IPS-18a (cell line): ENCODE measurements around the gene C12orf50.
"Not testable (repeated sequence)": the region's sequence is repeated elsewhere in the genome, so short reads cannot be mapped to it uniquely, and the experiment has no call there.

ENCODE experiments used
- H3K27ac ChIP-seq: one replicate; pipeline ENCODE4 v1.5.1; 2013; ENCODE audit warnings: low read length
- H3K27me3 ChIP-seq: one replicate; pipeline ENCODE4 v1.6.1; 2013; ENCODE audit warnings: mild to moderate bottlenecking, low read length; ENCODE audit not compliant: control insufficient read depth, insufficient read depth
- H3K36me3 ChIP-seq: one replicate; pipeline ENCODE4 v1.6.1; 2013; ENCODE audit warnings: low read depth, low read length; ENCODE audit not compliant: control insufficient read depth
- H3K4me1 ChIP-seq: one replicate; pipeline ENCODE4 v1.6.1; 2013; ENCODE audit warnings: low read depth, low read length; ENCODE audit not compliant: control insufficient read depth
- H3K4me3 ChIP-seq: one replicate; pipeline ENCODE4 v1.5.1; 2013; ENCODE audit warnings: low read length
- H3K9ac ChIP-seq: one replicate; pipeline ENCODE4 v1.6.1; 2013; ENCODE audit warnings: mild to moderate bottlenecking, low read length, moderate library complexity
- H3K9me3 ChIP-seq: one replicate; pipeline ENCODE4 v1.6.1; 2013; ENCODE audit warnings: low read depth, low read length; ENCODE audit not compliant: control insufficient read depth

C12orf50 gene

GRCh38 chr12:87985069-87985675 lies 44.0 kb downstream of the C12orf50 start:
- Histone ChIP-seq H3K4me1 (no peaks in the 10 kb centered on the region), H3K9ac (no peak overlapping the region), H3K36me3 (no peaks in the 10 kb centered on the region), H3K9me3 (no peaks in the 10 kb centered on the region), H3K27me3 (no peaks in the 10 kb centered on the region), H3K27ac (no peak overlapping the region), H3K4me3 (no peak overlapping the region)

DNA sequence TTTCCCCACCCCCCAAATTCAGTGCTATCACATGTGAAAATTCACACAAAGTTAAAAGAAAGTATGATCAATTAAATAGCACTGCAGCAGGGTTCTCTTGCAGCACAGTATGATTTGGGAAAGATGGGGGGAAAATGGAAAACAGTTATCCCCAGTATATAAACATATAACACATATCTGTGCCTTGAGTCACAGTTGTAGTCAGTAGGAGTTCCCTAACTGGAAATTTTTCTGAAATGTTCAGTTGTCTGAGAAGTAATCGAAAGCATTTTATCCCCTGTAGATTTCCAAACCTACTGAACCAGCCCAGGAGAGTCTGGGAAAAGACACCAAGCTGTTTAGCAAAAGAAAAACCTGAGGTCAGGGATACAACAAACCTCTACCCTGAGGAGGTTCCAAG lies 47.0 kb downstream of the C12orf50 start:
- Histone ChIP-seq H3K27ac (no peak overlapping the region), H3K36me3 (no peaks in the 10 kb centered on the region), H3K4me3 (no peak overlapping the region), H3K9ac (no peak overlapping the region), H3K27me3 (no peaks in the 10 kb centered on the region), H3K9me3 (no peaks in the 10 kb centered on the region), H3K4me1 (no peaks in the 10 kb centered on the region)

- H3K4me1 ChIP-seq, result no peaks in the 10 kb centered on the region
- H3K9ac ChIP-seq, result no peak overlapping the region
- no peak overlapping the region for H3K4me3 ChIP-seq
- no peaks in the 10 kb centered on the region for H3K36me3 ChIP-seq
- no peak overlapping the region for H3K27ac ChIP-seq
- no peaks in the 10 kb centered on the region for H3K27me3 ChIP-seq
- no peaks in the 10 kb centered on the region for H3K9me3 ChIP-seq
Observed at GRCh38 chr12:87981495-87981894, 47.7 kb downstream of the C12orf50 start.

DNA sequence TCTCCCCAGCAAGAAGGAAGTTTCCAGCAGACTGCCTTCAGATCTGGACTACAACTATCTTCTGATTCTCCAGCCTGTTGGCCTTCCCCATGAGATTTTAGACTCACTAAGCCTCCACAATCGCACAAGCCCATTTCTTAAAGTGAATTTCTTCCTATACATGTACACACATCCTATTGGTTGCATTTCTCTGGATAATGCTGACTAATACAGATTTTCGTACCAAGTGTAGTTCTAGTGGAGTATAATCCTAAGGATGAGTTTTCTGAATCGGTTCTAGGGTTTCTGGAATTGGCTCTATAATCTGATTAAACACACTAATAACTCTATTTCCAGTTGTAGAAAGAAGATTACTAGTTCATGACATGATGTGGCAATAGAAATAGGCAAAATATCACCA lies 53.3 kb downstream of the C12orf50 start:
- Histone ChIP-seq H3K27me3 (no peaks in the 10 kb centered on the region), H3K4me1 (no peaks in the 10 kb centered on the region), H3K27ac (no peak overlapping the region), H3K9me3 (no peaks in the 10 kb centered on the region), H3K4me3 (no peak overlapping the region), H3K36me3 (no peaks in the 10 kb centered on the region), H3K9ac (no peak overlapping the region)

GRCh38 chr12:87967871-87968270 lies 61.3 kb downstream of the C12orf50 start:
- Histone ChIP-seq H3K27ac (no peak overlapping the region), H3K4me3 (no peak overlapping the region), H3K4me1 (no peaks in the 10 kb centered on the region), H3K9me3 (no peaks in the 10 kb centered on the region), H3K27me3 (no peaks in the 10 kb centered on the region), H3K36me3 (no peaks in the 10 kb centered on the region), H3K9ac (no peak overlapping the region)

DNA sequence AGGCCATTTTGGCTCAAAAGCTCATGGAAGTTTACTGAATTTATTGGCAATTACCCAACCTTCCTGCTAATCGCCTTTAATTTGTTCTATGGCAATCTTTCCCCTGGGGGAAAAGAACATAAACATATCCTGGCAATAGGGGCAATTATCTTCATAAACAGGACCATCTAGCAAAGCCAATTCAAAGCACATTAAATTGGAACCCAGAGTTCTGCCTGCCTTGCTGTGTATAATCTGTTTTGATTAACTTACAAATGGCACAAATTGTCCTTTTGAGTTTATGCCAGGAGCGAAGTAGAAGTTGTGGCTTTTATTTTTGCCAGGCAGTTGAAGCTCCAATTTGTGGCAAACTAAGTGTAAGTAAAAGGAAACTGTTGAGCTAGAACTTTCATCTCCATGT lies 68.6 kb downstream of the C12orf50 start:
- Histone ChIP-seq H3K9me3 (no peaks in the 10 kb centered on the region), H3K27ac (no peak overlapping the region), H3K4me3 (no peak overlapping the region), H3K9ac (no peak overlapping the region), H3K27me3 (no peaks in the 10 kb centered on the region), H3K4me1 (no peaks in the 10 kb centered on the region), H3K36me3 (no peaks in the 10 kb centered on the region)

- not testable (repeated sequence) for H3K36me3 ChIP-seq, H3K9me3 ChIP-seq, H3K4me3 ChIP-seq, H3K27ac ChIP-seq, H3K9ac ChIP-seq, H3K4me1 ChIP-seq, H3K27me3 ChIP-seq
Observed at GRCh38 chr12:87954028-87954427, 75.2 kb downstream of the C12orf50 start.

DNA sequence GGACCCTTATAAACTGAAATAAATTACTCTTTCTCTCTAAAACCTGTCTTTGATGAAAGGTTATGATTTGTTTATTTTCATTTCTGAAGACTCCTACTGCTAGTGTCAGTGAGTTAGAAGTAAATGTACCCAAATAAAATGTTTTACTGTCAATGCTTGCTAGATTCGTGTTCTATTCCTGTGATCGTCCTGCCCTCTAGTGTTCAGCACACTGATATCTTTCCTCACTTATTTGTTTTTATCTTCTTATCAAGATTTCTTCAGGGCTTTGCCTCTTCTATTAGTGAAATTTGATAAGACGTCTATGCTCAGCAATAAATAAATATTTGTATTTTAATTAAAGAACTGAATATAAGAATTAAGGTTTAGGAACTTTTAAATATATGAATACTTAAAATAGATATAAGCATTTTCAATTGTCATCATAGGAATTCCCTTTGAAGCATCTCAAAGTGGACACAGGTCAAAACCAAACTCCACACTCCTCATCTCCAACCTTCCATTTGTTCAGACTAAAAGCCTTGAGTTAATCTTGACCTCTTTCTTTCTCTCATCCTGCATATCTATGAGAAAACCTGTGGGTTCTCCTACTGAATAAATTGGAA lies 75.8 kb downstream of the C12orf50 start:
- Histone ChIP-seq H3K9ac (no peak overlapping the region), H3K4me1 (no peaks in the 10 kb centered on the region), H3K27me3 (no peaks in the 10 kb centered on the region), H3K9me3 (no peaks in the 10 kb centered on the region), H3K36me3 (no peaks in the 10 kb centered on the region), H3K4me3 (no peak overlapping the region), H3K27ac (no peak overlapping the region)

GRCh38 chr12:87952850-87953249 lies 76.4 kb downstream of the C12orf50 start:
- Histone ChIP-seq H3K4me1 (no peaks in the 10 kb centered on the region), H3K36me3 (no peaks in the 10 kb centered on the region), H3K27me3 (no peaks in the 10 kb centered on the region), H3K4me3 (no peak overlapping the region), H3K27ac (no peak overlapping the region), H3K9me3 (no peaks in the 10 kb centered on the region), H3K9ac (no peak overlapping the region)

DNA sequence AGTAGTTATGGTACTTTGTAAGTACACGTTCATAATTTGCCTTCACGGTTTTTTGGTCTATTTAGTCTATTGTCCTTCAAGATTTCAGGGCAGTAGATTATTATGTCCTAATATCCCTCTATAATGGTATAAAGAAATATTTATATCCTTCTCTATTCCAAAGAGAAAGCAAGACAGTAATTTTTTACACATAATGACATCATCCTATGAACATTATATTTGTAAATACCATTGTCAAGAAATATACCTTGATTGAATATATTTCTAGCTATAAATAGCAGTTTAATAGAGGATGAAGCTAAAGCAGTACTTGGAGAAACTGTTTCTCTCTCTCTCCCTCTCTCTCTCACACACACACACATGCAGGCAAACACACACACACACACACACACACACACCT lies 77.0 kb downstream of the C12orf50 start:
- Histone ChIP-seq H3K9ac (no peak overlapping the region), H3K4me1 (no peaks in the 10 kb centered on the region), H3K27ac (no peak overlapping the region), H3K36me3 (no peaks in the 10 kb centered on the region), H3K4me3 (no peak overlapping the region), H3K27me3 (no peaks in the 10 kb centered on the region), H3K9me3 (no peaks in the 10 kb centered on the region)

- no peak overlapping the region for H3K27ac ChIP-seq
- no peaks in the 10 kb centered on the region for H3K9me3 ChIP-seq
- H3K4me1 ChIP-seq, result no peaks in the 10 kb centered on the region
- H3K27me3 ChIP-seq, result no peaks in the 10 kb centered on the region
- no peak overlapping the region for H3K9ac ChIP-seq
- H3K4me3 ChIP-seq, result no peak overlapping the region
- no peaks in the 10 kb centered on the region for H3K36me3 ChIP-seq
Observed at GRCh38 chr12:87943762-87944161, 85.4 kb downstream of the C12orf50 start.

GRCh38 chr12:87943023-87943422 lies 86.2 kb downstream of the C12orf50 start:
- no peak overlapping the region for H3K27ac ChIP-seq
- no peak overlapping the region for H3K4me3 ChIP-seq
- H3K4me1 ChIP-seq, result no peaks in the 10 kb centered on the region
- H3K9ac ChIP-seq, result no peak overlapping the region
- no peaks in the 10 kb centered on the region for H3K36me3 ChIP-seq
- H3K27me3 ChIP-seq, result no peaks in the 10 kb centered on the region
- H3K9me3 ChIP-seq, result no peaks in the 10 kb centered on the region
